IPS DF 19.7 (cell line): Measurements from ENCODE around the gene ERBB4.

ENCODE experiments used
- DNase-seq: peaks from one replicate; pipeline ENCODE4 v3.0.0-alpha.2; 2013; ENCODE audit warnings: low read depth, low spot score

ERBB4 gene

DNA sequence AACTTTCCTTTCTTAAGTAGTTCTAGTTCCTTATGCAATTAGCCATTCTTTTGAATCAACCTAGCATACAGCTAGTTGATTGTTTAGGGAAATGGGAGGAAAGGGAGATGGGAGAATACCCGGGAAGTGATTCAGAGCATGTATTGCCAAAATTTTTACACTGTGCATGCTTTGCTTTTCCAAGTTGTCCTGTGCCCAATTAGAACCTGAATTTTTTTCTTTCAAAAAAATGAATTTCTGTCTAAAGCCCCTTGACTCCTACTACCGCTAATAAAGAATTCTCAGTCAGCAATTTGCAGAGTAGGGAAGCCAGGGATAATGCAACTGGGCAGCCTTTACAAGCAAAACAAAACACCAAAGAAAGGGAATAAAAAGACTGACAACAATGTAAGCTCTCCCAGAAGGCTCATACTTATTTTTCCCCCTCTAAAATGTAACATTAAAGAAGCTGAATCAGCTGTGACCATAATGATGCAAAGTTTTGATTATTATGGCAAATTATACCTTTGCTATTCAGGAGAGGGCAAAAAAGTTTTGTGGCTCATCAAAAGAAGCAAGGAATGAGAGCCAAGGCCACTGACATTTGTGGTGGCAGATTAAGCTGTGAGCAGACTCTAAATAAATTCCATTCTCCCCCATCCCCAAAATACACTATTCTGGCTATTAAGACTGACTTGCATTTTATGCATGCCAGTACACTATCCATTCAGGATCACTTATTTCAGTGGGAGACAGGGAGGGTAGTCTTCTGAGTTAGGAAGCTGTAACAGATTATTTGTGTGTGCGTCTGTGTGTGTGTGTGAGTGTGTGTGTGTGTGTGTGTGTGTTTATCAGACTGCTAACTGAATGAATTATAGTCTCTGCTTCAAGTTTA, 174.3 kb downstream of the ERBB4 start:
- DNase-seq = no peak

DNA sequence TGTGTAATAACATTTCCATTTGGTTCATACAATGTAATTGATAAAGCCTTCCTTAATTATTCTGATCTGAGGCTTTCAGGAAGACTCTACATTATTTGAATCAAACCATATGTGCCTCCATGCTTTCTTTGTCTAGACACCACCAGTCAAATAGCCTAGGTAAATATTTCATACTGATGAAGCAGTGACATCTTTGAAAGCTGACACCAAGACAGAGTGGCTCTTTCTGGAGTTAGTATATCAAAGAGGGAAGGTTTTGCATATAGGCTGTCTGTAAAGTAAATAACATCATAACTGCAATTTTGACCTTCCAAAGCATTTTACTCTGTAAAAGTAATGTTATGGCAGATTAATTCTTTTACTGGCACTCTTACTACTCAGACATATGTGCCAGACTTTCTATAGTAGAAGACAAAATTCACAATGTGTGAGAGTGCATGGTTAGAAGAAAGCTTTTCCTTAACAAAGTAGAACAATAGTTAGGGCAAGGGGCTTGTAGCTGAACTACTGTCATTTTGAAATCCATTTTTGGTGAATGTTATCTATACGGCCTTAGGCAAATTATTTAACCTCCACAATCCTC, 177.3 kb downstream of the ERBB4 start:
- no peak for DNase-seq

DNA sequence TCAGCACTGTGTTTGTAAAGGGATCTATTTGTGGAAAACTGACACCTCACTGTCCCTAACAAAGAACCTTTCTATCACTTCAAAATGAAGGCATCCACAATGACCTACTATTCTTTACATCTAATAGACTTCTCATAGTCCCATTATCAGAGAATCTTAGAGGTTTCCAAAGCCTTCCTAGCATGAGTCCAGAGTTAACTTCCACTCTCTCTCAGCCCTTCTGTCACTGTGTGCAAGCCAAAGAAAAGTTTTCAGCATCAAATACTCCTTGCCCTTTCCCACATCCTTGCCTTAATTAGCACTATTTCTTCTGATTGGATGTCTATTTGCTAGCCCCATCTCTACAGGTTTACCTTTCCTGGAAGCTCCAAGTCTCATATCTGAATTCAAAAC, 178.5 kb downstream of the ERBB4 start:
- DNase-seq = no peak

DNA sequence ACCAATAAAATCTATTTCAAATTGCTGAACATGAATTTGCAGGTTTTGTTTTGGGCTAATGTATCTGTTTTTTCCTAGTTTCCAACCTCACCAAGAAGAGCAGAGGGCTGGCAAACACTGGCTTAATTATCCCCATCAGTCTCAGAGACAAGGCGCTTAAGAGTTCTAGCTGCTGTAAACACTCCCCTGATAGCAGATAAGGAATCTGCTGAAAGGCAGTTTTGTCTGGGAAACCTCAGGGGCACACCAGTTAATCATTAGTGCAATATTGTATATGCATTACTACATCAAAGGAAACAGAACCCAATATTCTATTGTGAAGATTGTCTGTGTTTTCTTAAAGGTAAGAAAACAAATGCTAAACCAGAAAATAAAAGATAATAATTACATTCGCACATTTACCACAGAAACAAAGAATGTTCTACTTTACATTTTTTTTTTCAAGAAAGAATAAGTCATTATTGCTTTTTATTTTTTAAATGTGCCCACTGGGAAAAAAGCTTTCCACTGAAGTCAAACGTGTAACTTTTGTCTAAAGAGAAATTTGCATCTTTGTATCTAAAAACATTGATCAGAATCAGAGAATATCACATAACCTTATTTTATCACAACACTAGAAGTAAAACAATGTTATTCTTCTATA, 179.1 kb downstream of the ERBB4 start:
- no peak for DNase-seq

DNA sequence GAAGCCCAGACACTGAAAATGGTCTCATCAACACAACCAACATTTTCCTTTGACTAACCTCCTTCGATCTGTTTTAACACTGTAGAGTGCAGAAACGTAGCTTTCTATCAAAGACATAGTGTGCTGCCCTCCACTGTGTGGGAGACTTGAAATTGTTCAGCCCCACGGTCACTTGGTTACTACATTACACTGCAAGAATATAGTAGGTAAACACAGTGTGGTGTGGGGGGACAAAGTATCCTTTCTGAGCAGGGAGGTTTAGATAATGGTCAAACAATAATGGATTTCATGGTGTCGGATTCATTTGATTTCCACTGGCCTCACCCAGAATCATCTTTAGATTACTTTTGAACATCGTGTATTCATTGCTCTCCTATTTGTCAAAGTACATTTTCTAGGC, 181.0 kb downstream of the ERBB4 start:
- DNase-seq = no peak

DNA sequence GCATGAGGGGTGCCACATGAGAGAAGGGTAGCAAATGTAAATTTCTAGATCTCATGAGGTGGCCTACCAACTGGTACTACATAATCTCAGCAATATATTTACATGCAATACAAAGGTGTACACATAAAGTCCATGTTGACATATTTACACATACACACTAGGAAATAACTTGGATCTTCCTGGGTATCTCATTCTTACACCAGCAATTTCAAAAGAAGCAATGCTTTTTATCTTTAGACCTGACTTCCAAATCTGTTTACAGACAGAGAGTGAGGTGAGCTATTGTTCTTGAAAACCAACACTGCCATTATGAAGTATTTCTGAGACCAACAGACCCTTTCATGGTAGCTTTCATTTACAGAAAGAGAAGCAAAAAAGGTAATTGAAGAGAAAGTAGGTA, 184.2 kb downstream of the ERBB4 start:
- DNase-seq = no peak

DNA sequence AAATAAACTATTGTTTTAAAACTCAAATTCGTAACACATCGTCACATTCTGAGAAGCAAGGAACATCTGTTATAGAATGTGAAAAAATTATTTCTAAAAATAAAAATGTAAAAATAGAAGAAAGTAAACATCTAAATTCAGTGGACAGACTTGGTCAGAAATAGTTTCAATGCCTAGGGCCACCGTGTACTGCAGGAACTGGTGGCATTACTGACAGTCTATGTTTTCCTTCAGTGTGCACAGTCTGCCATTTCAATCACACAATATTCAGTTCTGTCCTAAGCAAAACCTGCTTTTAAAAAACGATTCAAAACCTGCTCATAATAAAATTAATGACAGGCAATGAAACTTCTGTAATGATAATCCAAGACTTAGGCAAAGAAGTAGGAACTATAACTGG, 190.1 kb downstream of the ERBB4 start:
- DNase-seq = no peak

DNA sequence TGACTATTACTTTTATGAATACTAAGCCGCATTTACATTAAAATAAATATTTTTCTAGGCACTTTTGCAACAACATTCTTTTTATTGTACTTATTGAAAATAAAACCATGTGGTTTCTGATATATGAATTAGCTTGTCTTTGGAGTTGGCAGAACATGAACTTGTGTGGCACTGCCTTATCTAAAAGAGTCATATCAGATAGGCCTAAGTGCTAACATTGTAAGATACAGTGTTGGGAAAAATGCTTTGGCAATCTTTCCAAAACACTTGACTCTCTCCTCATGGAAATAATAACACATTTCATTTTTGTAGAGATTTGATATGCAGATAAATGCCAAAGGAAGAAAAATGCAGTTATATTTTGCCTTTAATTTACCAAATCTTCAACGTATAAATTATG, 191.7 kb downstream of the ERBB4 start:
- DNase-seq = no peak

DNA sequence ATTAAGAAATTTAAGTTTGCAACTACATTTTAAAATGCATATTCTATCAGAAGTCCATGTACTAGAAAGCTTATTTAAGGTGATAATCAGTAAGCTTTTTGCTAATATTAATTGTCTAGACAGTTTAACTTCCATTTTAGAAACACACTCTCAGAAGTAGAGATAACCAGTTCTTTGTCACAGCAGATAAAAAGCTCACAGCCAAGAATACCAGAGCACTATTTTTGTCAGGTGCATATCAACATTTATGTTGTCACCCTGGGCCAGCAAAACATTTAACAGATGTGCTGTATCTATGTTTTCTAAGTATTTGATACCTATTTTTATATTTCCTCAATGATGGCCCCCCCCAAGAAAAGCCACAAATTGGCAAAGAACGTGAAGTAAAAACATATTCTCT, 192.6 kb downstream of the ERBB4 start:
- no peak for DNase-seq

DNA sequence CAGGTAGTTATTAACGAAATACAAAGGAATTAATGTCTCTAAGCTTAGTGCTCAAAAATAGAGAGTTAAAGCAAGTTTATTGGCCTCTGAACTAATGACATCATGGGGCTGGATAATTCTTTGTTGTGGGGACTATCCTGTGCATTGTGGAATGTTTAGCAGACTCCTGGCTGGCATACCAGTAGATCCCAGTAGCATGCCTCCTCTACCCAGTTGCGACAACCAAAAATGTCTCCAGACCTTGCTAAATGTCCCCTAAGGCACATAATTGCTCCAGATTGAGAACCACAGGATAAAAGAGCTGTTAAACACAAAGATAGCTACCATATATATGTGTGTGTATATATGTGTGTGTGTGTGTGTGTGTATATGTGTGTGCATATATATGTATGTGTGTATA, 194.5 kb downstream of the ERBB4 start:
- no peak for DNase-seq

DNA sequence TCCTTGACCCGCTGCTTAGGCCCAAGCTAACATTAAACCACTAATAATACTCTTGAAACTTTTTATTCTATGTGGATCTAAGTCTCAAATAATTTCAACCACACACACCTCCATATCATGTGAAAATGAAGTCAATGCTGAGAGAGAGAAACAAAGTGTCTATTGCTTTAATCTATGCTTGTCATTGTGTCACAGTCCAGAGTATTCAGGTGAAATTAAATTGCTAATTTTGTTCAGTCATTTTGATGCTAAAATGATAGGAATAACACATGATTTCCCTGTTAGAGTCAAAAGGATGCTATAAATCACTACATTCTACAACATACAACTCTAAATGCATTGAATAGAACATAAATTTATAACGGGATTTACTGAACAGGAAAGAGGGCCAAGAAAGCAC, 195.4 kb downstream of the ERBB4 start:
- no peak for DNase-seq

DNA sequence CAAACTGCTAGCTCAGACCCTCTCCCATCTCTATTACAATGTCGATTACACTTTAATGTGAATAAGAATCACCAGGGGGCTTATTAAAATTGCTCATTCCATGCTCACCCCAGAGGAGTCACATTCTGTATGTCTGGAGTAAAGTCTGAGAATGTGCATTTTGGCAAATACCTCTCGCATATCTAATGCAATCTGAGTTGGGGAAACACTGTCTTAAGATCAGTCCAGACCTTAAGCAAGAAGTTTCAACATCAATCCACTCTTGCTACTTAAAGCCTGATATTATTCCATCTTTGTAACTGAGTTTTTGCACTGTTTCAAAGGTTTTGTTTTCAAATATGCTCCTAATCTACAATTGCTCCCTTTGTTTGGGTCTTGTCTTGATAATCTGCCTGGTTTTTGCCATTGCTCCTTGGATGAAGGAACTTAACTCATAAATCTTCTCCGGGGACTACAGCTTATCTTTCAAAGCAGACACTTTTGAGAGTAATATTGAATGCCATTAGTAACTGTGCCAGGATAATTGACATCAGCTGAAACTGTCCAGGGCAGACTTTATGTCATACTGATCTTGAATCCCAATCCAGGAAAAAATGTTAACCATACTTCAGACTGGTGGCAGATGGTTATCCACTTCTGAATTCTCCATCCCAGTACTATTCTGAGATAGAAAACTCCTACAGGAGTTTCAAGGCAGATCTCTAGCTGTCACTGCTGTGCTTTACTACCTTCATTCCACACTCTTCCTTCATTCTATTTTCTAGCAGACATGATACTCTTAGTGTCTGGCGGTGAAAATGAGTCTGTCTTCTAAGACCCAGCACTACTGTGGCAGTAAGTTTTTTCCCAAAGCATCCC, 200.9 kb downstream of the ERBB4 start:
- no peak for DNase-seq

DNA sequence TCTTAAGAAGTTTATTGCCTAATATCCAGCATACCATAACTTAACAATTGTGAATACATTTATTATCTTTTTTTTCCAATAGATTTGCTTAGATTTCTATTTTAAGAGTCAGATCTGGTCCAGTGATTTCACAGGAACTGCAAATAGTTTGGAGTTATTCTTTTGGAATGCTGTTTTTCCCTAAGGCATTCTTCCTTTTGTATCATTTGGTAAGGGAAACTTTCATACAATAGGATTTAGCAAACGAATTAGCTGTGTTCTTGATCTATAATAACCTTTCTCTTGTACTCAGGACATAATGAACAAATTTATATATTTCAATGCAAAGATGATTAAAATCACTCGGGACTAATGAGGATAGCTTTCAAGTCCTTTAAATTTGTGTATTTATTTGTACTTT, 201.6 kb downstream of the ERBB4 start:
- DNase-seq = no peak

DNA sequence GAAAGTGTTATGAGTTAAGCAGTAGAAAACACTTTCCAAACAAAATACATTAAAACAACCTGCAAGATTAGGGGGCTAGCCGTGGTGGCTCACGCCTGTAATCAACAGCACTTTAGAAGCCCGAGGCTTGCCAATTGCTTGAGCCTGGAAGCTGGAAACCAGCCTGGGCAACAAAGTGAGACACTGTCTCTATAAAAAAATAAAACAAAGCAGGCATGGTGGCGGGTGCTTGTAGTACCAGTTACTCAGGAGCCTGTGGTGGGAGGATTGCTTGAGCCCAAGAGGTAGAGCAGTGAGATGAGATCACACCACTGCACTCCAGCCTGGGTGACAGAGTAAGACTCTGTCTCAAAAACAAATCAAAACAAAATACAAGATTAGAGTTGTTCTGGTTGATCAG, 208.3 kb downstream of the ERBB4 start:
- no peak for DNase-seq

DNA sequence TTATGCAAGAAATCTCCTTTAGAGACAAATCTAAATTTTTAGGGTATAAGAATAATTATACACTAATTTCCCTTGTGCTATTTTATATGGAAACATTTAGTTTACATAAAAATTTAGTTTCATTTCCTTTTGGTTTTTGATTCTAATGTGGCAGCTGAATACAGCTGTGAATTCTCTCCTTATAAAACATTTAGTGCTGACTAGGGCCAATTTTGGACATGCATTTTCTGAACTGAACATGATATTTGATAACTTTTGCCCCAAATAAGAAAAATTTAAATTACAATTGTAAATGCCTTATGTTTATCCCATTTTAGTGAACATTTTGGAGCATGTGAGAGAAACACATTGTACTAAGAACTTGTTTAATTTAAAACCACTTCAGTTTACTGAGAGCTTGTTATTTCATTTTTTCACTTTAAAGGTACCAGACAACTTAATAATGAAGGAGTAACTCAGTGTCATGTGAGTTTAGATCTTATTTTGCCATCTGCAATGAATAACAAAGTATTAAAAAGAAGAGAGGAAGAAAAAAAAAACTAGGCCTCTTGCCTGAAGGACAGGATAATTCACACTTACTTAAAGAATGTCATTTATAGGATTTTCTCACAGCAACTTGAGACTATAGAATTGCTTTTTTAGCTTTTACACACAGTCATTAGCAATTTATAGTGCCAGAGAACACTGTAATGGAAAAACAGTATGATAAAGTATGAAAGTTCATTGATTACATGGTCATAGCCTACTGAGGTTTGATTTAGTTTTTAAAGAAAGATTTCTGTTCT, 209.7 kb downstream of the ERBB4 start:
- DNase-seq = no peak

DNA sequence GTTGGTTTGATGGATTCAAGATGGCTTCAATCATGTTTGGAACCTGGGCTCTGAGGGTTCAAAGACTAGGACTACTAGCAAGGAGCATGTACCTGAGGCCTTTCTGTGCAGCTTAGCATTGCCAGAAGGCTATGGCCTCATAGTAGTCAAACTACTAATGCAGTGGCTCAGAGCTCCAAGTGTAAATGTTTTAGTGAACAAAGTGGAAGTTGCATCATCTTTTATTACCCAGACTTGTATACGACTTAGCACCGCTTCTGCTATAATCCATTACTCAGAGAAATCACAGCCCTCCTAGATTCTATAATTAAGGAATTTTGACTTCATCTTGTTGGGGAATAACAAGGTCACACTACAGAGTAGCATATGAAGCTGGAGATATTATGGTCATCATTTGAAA, 210.5 kb downstream of the ERBB4 start:
- no peak for DNase-seq

DNA sequence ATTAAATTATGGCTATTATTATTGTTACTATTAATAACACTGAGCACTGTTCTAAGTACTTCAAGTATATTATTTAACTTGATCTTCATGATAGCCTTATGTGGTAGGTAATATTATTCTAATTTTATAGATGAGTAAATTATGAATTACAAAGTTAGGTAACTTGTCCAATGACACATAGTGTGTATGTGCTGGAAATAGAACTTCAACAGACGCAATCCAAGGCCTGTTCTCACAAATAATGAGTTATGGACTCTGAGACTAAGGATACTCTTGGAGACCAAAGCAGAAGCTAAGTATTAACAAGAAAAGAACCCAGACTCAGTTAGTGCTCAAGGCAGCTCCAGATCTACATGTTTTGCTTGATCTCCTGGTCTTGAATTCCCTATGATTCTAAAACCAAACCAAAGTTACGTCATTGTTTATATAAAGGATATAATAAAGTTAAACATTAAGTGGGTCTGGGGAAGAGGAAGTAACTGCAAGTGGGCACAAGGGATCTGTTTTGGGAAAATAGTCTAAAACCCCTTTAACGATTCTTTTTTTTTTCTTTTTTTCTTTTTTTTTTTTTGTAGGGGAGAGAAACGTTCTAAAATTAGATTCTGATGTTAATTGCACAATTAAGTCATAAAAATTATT, 211.3 kb downstream of the ERBB4 start:
- DNase-seq = no peak

DNA sequence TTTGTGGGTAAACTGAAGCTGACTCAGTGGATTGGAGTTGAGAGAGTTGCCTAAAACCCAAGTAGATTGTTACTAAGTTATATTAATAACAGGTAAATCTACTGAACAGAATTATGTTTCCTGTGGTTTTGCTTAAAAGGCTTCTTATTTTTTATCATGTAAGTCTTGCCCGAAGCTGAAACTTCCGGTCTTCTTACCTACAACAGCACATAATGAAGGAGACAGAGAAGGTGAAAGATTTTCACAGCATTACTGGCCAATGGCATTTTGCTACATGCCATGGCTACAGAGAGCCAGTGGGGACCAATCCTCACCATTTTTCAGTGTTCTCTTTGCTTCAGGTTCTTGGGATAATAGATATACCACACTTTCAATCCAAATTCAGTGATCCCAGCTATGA, 220.0 kb downstream of the ERBB4 start:
- DNase-seq = no peak

DNA sequence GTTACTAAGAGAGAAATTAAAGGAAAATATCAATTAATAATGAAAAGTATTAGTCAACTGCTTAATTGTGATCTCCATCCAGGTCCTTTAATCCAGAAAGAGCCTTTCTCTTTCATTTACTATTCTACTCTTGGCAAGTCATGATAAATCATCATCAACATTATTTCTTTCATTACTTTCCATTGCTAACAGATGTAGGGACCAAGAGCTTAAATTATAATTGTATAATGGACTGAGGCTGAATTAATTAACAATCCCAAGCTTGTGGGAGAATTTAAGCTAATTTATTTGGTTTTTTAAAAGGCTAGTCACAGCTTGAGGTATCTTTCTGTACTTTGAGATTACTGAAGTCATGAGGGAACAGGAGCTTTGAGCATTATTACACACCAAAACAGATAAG, 223.9 kb downstream of the ERBB4 start:
- DNase-seq = no peak

DNA sequence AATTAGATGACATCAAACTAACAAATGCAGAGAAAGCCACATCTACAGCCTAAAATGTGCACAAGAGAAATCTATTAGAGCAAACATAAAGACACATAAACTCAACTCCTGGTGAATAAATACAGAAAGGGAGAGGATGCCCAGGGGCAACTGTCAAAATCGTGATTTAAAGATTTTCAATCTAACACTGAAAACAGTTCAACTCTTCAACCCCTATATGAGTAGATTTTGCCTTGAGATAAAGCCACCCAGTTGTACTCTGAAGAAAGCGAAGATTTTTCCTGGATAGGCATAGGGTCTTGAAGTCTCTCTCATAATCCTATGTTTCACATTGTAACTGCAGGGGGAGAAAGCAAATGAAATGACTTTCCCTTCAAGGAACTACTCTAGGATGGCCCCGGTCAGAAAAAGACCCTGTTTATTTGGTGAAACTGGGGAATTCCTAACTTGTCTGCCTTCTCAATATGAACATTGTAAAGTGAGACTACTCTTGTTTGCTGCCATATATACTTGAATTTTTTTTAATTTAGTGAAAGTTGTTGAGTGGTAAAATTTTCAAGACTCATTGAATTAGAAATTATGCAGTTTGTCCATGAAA, 226.7 kb downstream of the ERBB4 start:
- no peak for DNase-seq
